ENCODE data around the gene CHST14. TPM values are rescaled to one million over a fixed set of nuclear protein-coding genes. Genes with fewer than 3 reads are reported as not detected.

Gene CHST14
- polyA plus RNA-seq, 2 of the 4 experiments (the other 2 are of a cell fraction) = 8.6 to 11.0 TPM

GRCh38 chr15:40424483-40425115 is 46.2 kb upstream of the CHST14 start:
- 74% methylated on average over 5 of the region's 6 CpGs for WGBS (ENCODE audit: missing lambda C conversion rate)
- FAIRE-seq (no peak), DNase-seq (ENCODE audit: low read depth in 1 of 2, low spot score in 1 of 2) (no peak), ATAC-seq (no peak)
- Histone ChIP-seq H3K27ac (no peak overlapping the region), H3K4me3 (no peak overlapping the region), H3K4me1 (peaks cover 4% of the 10 kb centered on the region; the same call in 2 of the 3 replicates), H3K9me3 (no peaks in the 10 kb centered on the region), H3K4me2 (no peak overlapping the region)
- TF ChIP-seq CEBPB (IDR thresholded peaks at IDR 0.05) (no peak), JUN (IDR thresholded peaks at IDR 0.05) (no peak), NPAS2 (CRISPR knock-in tag; IDR thresholded peaks at IDR 0.05; ENCODE audit: borderline replicate concordance) (no peak), POLR2AphosphoS2 (conservative IDR thresholded peaks at IDR 0.05; ENCODE audit: low read length) (no peak), FOSL2 (IDR thresholded peaks at IDR 0.05) (no peak), FOSL2 (CRISPR knock-in tag; IDR thresholded peaks at IDR 0.05) (no peak), MAZ (IDR thresholded peaks at IDR 0.05; ENCODE audit: borderline replicate concordance, low read depth, low read length) (no peak), RARB (CRISPR knock-in tag; IDR thresholded peaks at IDR 0.05) (no peak), CHD4 (IDR thresholded peaks at IDR 0.05; ENCODE audit: borderline replicate concordance) (no peak), PBX3 (IDR thresholded peaks at IDR 0.05) (no peak), HDAC2 (IDR thresholded peaks at IDR 0.05) (no peak), CBX8 (IDR thresholded peaks at IDR 0.05) (no peak), KDM1A (IDR thresholded peaks at IDR 0.05; ENCODE audit: low read depth) (no peak), PHF8 (IDR thresholded peaks at IDR 0.05; ENCODE audit: borderline replicate concordance, low read depth) (no peak), E2F6 (IDR thresholded peaks at IDR 0.05; ENCODE audit: borderline replicate concordance, low read depth) (no peak), BHLHE40 (IDR thresholded peaks at IDR 0.05; ENCODE audit: low read depth, low read length) (no peak), MYC (IDR thresholded peaks at IDR 0.05; ENCODE audit: borderline replicate concordance, low read length) (no peak), HOXA7 (CRISPR knock-in tag; IDR thresholded peaks at IDR 0.05) (no peak), NFE2L2 (conservative IDR thresholded peaks at IDR 0.05; ENCODE audit: low read length) (no peak)
- CTCF ChIA-PET = interaction anchor here (0.7 to 8.4 kb wide), 13 partner anchors 25 to 151 kb away, joined by 3 to 59 read pairs (median 4); partner anchors contain the start of gene INAFM2
- POLR2A ChIA-PET = no interaction called here

GRCh38 chr15:40425681-40426080 is 45.1 kb upstream of the CHST14 start:
- DNase-seq (ENCODE audit: low read depth in 1 of 2, low spot score in 1 of 2) (no peak), ATAC-seq (no peak), FAIRE-seq (no peak)
- peaks cover 4% of the 10 kb centered on the region; the same call in 2 of the 3 replicates for H3K4me1 ChIP-seq
- H3K27ac ChIP-seq = no peak overlapping the region
- ChIA-PET CTCF (interaction anchor here (1.1 to 8.4 kb wide), 6 partner anchors 57 to 151 kb away, joined by 3 to 59 read pairs (median 28); partner anchors contain the start of gene INAFM2), POLR2A (no interaction called here)
- H3K9me3 ChIP-seq = no peaks in the 10 kb centered on the region
- no peak overlapping the region for H3K4me2 ChIP-seq
- H3K4me3 ChIP-seq = no peak overlapping the region
- 82% methylated on average over 5 of the region's 5 CpGs for WGBS (ENCODE audit: missing lambda C conversion rate)
- TF ChIP-seq PBX3 (IDR thresholded peaks at IDR 0.05) (no peak), HES2 (IDR thresholded peaks at IDR 0.05) (no peak), JUNB (IDR thresholded peaks at IDR 0.05) (no peak), USF2 (IDR thresholded peaks at IDR 0.05) (no peak), TP53 (CRISPR knock-in tag; IDR thresholded peaks at IDR 0.05) (no peak), ZC3H11A (IDR thresholded peaks at IDR 0.05) (no peak), HMGXB4 (CRISPR knock-in tag; IDR thresholded peaks at IDR 0.05; ENCODE audit: borderline replicate concordance) (no peak), RARB (CRISPR knock-in tag; IDR thresholded peaks at IDR 0.05) (no peak), ZFP36 (IDR thresholded peaks at IDR 0.05; ENCODE audit: borderline replicate concordance, partially characterized antibody) (no peak), EP300 (IDR thresholded peaks at IDR 0.05) (no peak), SREBF2 (IDR thresholded peaks at IDR 0.05) (no peak), CEBPB (IDR thresholded peaks at IDR 0.05) (no peak), CTCF (IDR thresholded peaks at IDR 0.05) (no peak), SMC3 (IDR thresholded peaks at IDR 0.05) (no peak), NR3C1 (IDR thresholded peaks at IDR 0.05) (no peak), RAD21 (conservative IDR thresholded peaks at IDR 0.05 in 1 of 2, IDR thresholded peaks at IDR 0.05 in 1 of 2) (no peak)
